Natural killer cell (primary cell): ENCODE results near the gene FRMD6. TPM values are rescaled to one million over a fixed set of nuclear protein-coding genes. Genes with fewer than 3 reads are reported as not detected.

Experiments used
- ATAC-seq, 3 donors: fragments of 150-1000 bp in 2 of 3; fragments of 200-7000 bp in 1 of 3; cut with Tn5 transposase; 1 replicate in 1 of 3; 2 replicates in 2 of 3; pipeline ENCODE4 v1.10.0; 2021; ENCODE audit warnings: mild to moderate bottlenecking in 2 of 3, moderate library complexity in 2 of 3
- DNase-seq, 2 donors: peaks; one replicate each; pipeline versions ENCODE4 v3.0.0 to v3.0.0-alpha.2; 2013 to 2021; ENCODE audit warnings: mixed read lengths in 1 of 2
- H3K27ac ChIP-seq: one replicate; pipeline ENCODE4 v1.5.1; 2013; ENCODE audit warnings: mild to moderate bottlenecking, low read length
- H3K27me3 ChIP-seq: one replicate; pipeline ENCODE4 v1.6.1; 2013; ENCODE audit warnings: low read length; ENCODE audit not compliant: control insufficient read depth, insufficient read depth
- H3K36me3 ChIP-seq: one replicate; pipeline ENCODE4 v1.6.1; 2013; ENCODE audit warnings: low read length; ENCODE audit not compliant: control insufficient read depth, insufficient read depth
- H3K4me1 ChIP-seq: one replicate; pipeline ENCODE4 v1.6.1; 2013; ENCODE audit warnings: low read length; ENCODE audit not compliant: control insufficient read depth, insufficient read depth
- H3K4me3 ChIP-seq: one replicate; pipeline ENCODE4 v1.5.1; 2013; ENCODE audit warnings: low read length
- H3K9me3 ChIP-seq: one replicate; pipeline ENCODE4 v1.6.1; 2013; ENCODE audit warnings: low read length; ENCODE audit not compliant: control insufficient read depth, insufficient read depth
- H3K27ac Mint-ChIP-seq, 2 donors: one replicate each; pipeline ENCODE4 v1.8.0; 2022; ENCODE audit warnings: mild to moderate bottlenecking in 2 of 2, mixed read lengths in 2 of 2, moderate library complexity in 1 of 2
- H3K27me3 Mint-ChIP-seq, 2 donors: one replicate each; pipeline ENCODE4 v1.8.0; 2022; ENCODE audit warnings: low read depth in 2 of 2, mixed read lengths in 2 of 2
- H3K36me3 Mint-ChIP-seq: one replicate; pipeline ENCODE4 v1.8.0; 2022; ENCODE audit warnings: mixed read lengths
- H3K4me1 Mint-ChIP-seq, 2 donors: one replicate each; pipeline ENCODE4 v1.8.0; 2022; ENCODE audit warnings: mixed read lengths in 2 of 2
- H3K4me3 Mint-ChIP-seq: one replicate; pipeline ENCODE4 v1.8.0; 2022; ENCODE audit warnings: mild to moderate bottlenecking, moderate library complexity, mixed read lengths
- H3K9me3 Mint-ChIP-seq, 2 donors: one replicate each; pipeline ENCODE4 v1.8.0; 2022; ENCODE audit warnings: mixed read lengths in 2 of 2
- CTCF ChIP-seq: fragments of 200-600 bp; IDR thresholded peaks from one replicate; pipeline ENCODE4 v1.8.0; 2022; ENCODE audit warnings: antibody characterized with exemption
- WGBS: methylation state at CpG from one replicate; pipeline ENCODE4 v1.1.7; 2013; ENCODE audit warnings: missing lambda C conversion rate; ENCODE audit not compliant: insufficient coverage; 5-methylcytosine and 5-hydroxymethylcytosine counted together
- intact Hi-C: fragments of 100-400 bp; cut with micrococcal nuclease; formaldehyde crosslinking; loops from one replicate; pipeline ENCODE4 v1.14.2; 2022
- total RNA-seq, 4 donors: library from RNA; stranded (reverse); fragments of 120-200 nt in 1 of 4; gene quantifications; one replicate each; pipeline versions ENCODE4 v1.2.3 to v1.2.4, GENCODE V29; 2013 to 2022

Gene FRMD6
- total RNA-seq, 3 donors from 2014 or later (not counting 1 experiment from before 2014, with no cell fraction given): 1.5 to 3.8 (median 2.3) TPM

GRCh38 chr14:51684760-51685159, 33.0 kb downstream of the FRMD6 start:
- Mint-ChIP-seq H3K36me3 (no peaks in the 10 kb centered on the region), H3K4me1 (no peaks in the 10 kb centered on the region), H3K27ac (no peak overlapping the region), H3K27me3 (peaks cover 0 to 35% of the 10 kb centered on the region in 2 donors), H3K4me3 (no peak overlapping the region), H3K9me3 (no peaks in the 10 kb centered on the region)
- DNase-seq (no peak), ATAC-seq (no peak)
- H3K4me1 ChIP-seq: no peaks in the 10 kb centered on the region
- H3K27me3 ChIP-seq: no peaks in the 10 kb centered on the region
- intact Hi-C loops: no loop called here
- no peak overlapping the region for H3K27ac ChIP-seq
- no peaks in the 10 kb centered on the region for H3K9me3 ChIP-seq
- no peak for TF ChIP-seq CTCF
- H3K4me3 ChIP-seq: no peak overlapping the region
- H3K36me3 ChIP-seq: no peaks in the 10 kb centered on the region

GRCh38 chr14:51691176-51691575, 39.5 kb downstream of the FRMD6 start:
- WGBS: no CpG with 5 or more reads among the region's 1 CpG
- DNase-seq: no peak
- no peak overlapping the region for H3K4me3 ChIP-seq
- Mint-ChIP-seq H3K4me3 (no peak overlapping the region), H3K27me3 (peaks cover 0 to 22% of the 10 kb centered on the region in 2 donors), H3K9me3 (no peaks in the 10 kb centered on the region), H3K36me3 (no peaks in the 10 kb centered on the region), H3K4me1 (no peaks in the 10 kb centered on the region), H3K27ac (no peak overlapping the region)
- TF ChIP-seq CTCF: no peak
- no peaks in the 10 kb centered on the region for H3K4me1 ChIP-seq
- H3K27ac ChIP-seq: no peak overlapping the region
- H3K9me3 ChIP-seq: no peaks in the 10 kb centered on the region
- H3K36me3 ChIP-seq: no peaks in the 10 kb centered on the region
- no peak for ATAC-seq
- no peaks in the 10 kb centered on the region for H3K27me3 ChIP-seq
- intact Hi-C loops: no loop called here

- Mint-ChIP-seq H3K9me3 (no peaks in the 10 kb centered on the region), H3K27me3 (peaks cover 0 to 32% of the 10 kb centered on the region in 2 donors), H3K27ac (no peak overlapping the region), H3K4me1 (no peaks in the 10 kb centered on the region), H3K36me3 (no peaks in the 10 kb centered on the region), H3K4me3 (no peak overlapping the region)
- no peaks in the 10 kb centered on the region for H3K4me1 ChIP-seq
- intact Hi-C loops: no loop called here
- H3K36me3 ChIP-seq: no peaks in the 10 kb centered on the region
- no peak overlapping the region for H3K27ac ChIP-seq
- H3K9me3 ChIP-seq: no peaks in the 10 kb centered on the region
- no peak for ATAC-seq
- TF ChIP-seq CTCF: no peak
- no peaks in the 10 kb centered on the region for H3K27me3 ChIP-seq
- no peak for DNase-seq
- 94% methylated on average over 3 of the region's 3 CpGs for WGBS
- H3K4me3 ChIP-seq: no peak overlapping the region
Measured at GRCh38 chr14:51692646-51693045, 40.9 kb downstream of the FRMD6 start.

GRCh38 chr14:51697848-51698247, 46.1 kb downstream of the FRMD6 start:
- Histone ChIP-seq H3K4me3 (no peak overlapping the region), H3K9me3 (no peaks in the 10 kb centered on the region), H3K27ac (no peak overlapping the region), H3K27me3 (peaks cover 2% of the 10 kb centered on the region), H3K4me1 (no peaks in the 10 kb centered on the region), H3K36me3 (no peaks in the 10 kb centered on the region)
- no peak for TF ChIP-seq CTCF
- peaks cover 0 to 23% of the 10 kb centered on the region in 2 donors for H3K27me3 Mint-ChIP-seq
- H3K36me3 Mint-ChIP-seq: no peaks in the 10 kb centered on the region
- intact Hi-C loops: no loop called here
- H3K27ac Mint-ChIP-seq: no peak overlapping the region
- DNase-seq: no peak
- no peaks in the 10 kb centered on the region for H3K4me1 Mint-ChIP-seq
- H3K9me3 Mint-ChIP-seq: no peaks in the 10 kb centered on the region
- H3K4me3 Mint-ChIP-seq: no peak overlapping the region
- ATAC-seq: no peak
- 96% methylated on average over 3 of the region's 3 CpGs for WGBS
